IMR-90 (cell line): ENCODE measurements around the gene TMEM45B. TPM values are rescaled to one million over a fixed set of nuclear protein-coding genes. Genes with fewer than 3 reads are reported as not detected.

Experiments
- microRNA-seq, 2 experiments: library from miRNA; stranded (forward) in 1 of 2; unstranded in 1 of 2; fragments of 10-50 nt in 1 of 2; fragments of <30 nt in 1 of 2; gene quantifications in 1 of 2; microRNA quantifications in 1 of 2; one replicate each; pipeline versions ENCODE3 to v1.1.0; 2013 to 2020; ENCODE audit not compliant: insufficient read depth in 1 of 2, insufficient read length in 1 of 2, unreplicated experiment in 1 of 2
- polyA plus RNA-seq, 3 experiments: library from polyadenylated mRNA; depleted of rRNA; stranded (reverse); fragments of >200 nt; gene quantifications; 2 replicates each; pipeline ENCODE4 v1.2.3, GENCODE V29; 2012; ENCODE audit warnings: low replicate concordance in 1 of 3
- small RNA-seq, 5 experiments: library from RNA; depleted of rRNA; stranded (forward); fragments of <200 nt; gene quantifications; one replicate each; pipeline ENCODE3, GENCODE V24; 2012
- total RNA-seq: library from RNA; depleted of rRNA; stranded (reverse); fragments of >200 nt; gene quantifications from 2 replicates; pipeline ENCODE4 v1.2.3, GENCODE V29; 2012; rRNA removed

The TMEM45B gene
- total and polyA plus RNA-seq, 2 of the 4 experiments (the other 2 are of a cell fraction), result not detected

Small RNAs within 50 kb of the gene (microRNA-seq; reads per million reads assigned to microRNA genes)
- gene AP003327.1 (ENCODE audit: insufficient read depth, insufficient read length), result not detected

Small RNAs within 50 kb of the gene (small RNA-seq; reads per million reads assigned to genes)
- gene AP003327.1, result 0 reads per million in 5 experiments

Other genes starting within 250 kb of the TMEM45B start
- gene NFRKB, start 79.7 kb downstream of the TMEM45B start, total RNA-seq, result 21.9 and 28.9 TPM in 2 replicates
- 15.1 and 15.2 TPM in 2 replicates for gene NFRKB, start 79.7 kb downstream of the TMEM45B start, polyA plus RNA-seq (2012; rRNA removed)
- 6.5 and 6.7 TPM in 2 replicates for gene PRDM10, start 187.0 kb downstream of the TMEM45B start, total RNA-seq
- gene PRDM10, start 187.0 kb downstream of the TMEM45B start, polyA plus RNA-seq (2012; rRNA removed), result 3.1 and 4.5 TPM in 2 replicates